Progenitor cell of endocrine pancreas (in vitro differentiated cells): ENCODE data around the gene PDE7B. TPM values are rescaled to one million over a fixed set of nuclear protein-coding genes. Genes with fewer than 3 reads are reported as not detected.

Source experiments
- DNase-seq: peaks from one replicate; pipeline ENCODE4 v3.0.0; 2021; ENCODE audit warnings: low spot score; ENCODE audit not compliant: unreplicated experiment
- H3K27ac Mint-ChIP-seq: 2 replicates; pipeline ENCODE4 v1.8.0; 2021; ENCODE audit warnings: mild to moderate bottlenecking, moderate library complexity, mixed read lengths
- H3K27me3 Mint-ChIP-seq: 2 replicates; pipeline ENCODE4 v1.8.0; 2021; ENCODE audit warnings: mixed read lengths
- H3K36me3 Mint-ChIP-seq: 2 replicates; pipeline ENCODE4 v1.8.0; 2022; ENCODE audit warnings: mixed read lengths; ENCODE audit not compliant: insufficient read depth
- H3K4me1 Mint-ChIP-seq: 2 replicates; pipeline ENCODE4 v1.8.0; 2021; ENCODE audit warnings: low read depth, mixed read lengths
- H3K4me3 Mint-ChIP-seq: 2 replicates; pipeline ENCODE4 v1.8.0; 2021; ENCODE audit warnings: low read depth, mild to moderate bottlenecking, moderate library complexity, mixed read lengths
- H3K9me3 Mint-ChIP-seq: 2 replicates; pipeline ENCODE4 v1.8.0; 2021; ENCODE audit warnings: low read depth, mixed read lengths
- CTCF ChIP-seq: fragments of 200-600 bp; sonication (generic); IDR thresholded peaks from one replicate; pipeline ENCODE4 v1.5.0; 2021; ENCODE audit warnings: antibody characterized with exemption, mild to moderate bottlenecking; ENCODE audit not compliant: unreplicated experiment
- total RNA-seq: library from RNA; stranded (reverse); gene quantifications from 2 replicates; pipeline ENCODE4 v1.2.1, GENCODE V29; 2021

PDE7B gene
- total RNA-seq, 1 donor from 2014 or later = 0.07 TPM

- Mint-ChIP-seq H3K4me3 (no peak overlapping the region), H3K27ac (no peak overlapping the region), H3K36me3 (no peaks in the 10 kb centered on the region), H3K4me1 (no peaks in the 10 kb centered on the region), H3K9me3 (peaks cover 6% of the 10 kb centered on the region), H3K27me3 (no peaks in the 10 kb centered on the region)
- no peak for TF ChIP-seq CTCF
- no peak for DNase-seq
These were observed 226.5 kb downstream of the PDE7B start for GRCh38 chr6:136077834-136078576.

GRCh38 chr6:136079701-136080565 is 228.4 kb downstream of the PDE7B start:
- DNase-seq = no peak
- H3K36me3 Mint-ChIP-seq = no peaks in the 10 kb centered on the region
- peaks cover 3% of the 10 kb centered on the region for H3K9me3 Mint-ChIP-seq
- H3K4me1 Mint-ChIP-seq = no peaks in the 10 kb centered on the region
- H3K4me3 Mint-ChIP-seq = no peak overlapping the region
- H3K27ac Mint-ChIP-seq = no peak overlapping the region
- no peaks in the 10 kb centered on the region for H3K27me3 Mint-ChIP-seq
- TF ChIP-seq CTCF = no peak

GRCh38 chr6:136083540-136083939 is 232.0 kb downstream of the PDE7B start:
- Mint-ChIP-seq H3K4me3 (no peak overlapping the region), H3K27ac (no peak overlapping the region), H3K27me3 (no peaks in the 10 kb centered on the region), H3K4me1 (no peaks in the 10 kb centered on the region), H3K9me3 (peaks cover 3% of the 10 kb centered on the region), H3K36me3 (no peaks in the 10 kb centered on the region)
- DNase-seq = no peak
- no peak for TF ChIP-seq CTCF

- no peak for TF ChIP-seq CTCF
- H3K9me3 Mint-ChIP-seq = peaks cover 3% of the 10 kb centered on the region
- DNase-seq = no peak
- no peaks in the 10 kb centered on the region for H3K4me1 Mint-ChIP-seq
- H3K27me3 Mint-ChIP-seq = no peaks in the 10 kb centered on the region
- no peaks in the 10 kb centered on the region for H3K36me3 Mint-ChIP-seq
- no peak overlapping the region for H3K27ac Mint-ChIP-seq
- no peak overlapping the region for H3K4me3 Mint-ChIP-seq
These were observed 232.9 kb downstream of the PDE7B start for GRCh38 chr6:136084403-136084802.

GRCh38 chr6:136085370-136086115 is 234.0 kb downstream of the PDE7B start:
- no peaks in the 10 kb centered on the region for H3K4me1 Mint-ChIP-seq
- H3K27me3 Mint-ChIP-seq = peaks cover under 1% of the 10 kb centered on the region
- no peak overlapping the region for H3K4me3 Mint-ChIP-seq
- peaks cover 3% of the 10 kb centered on the region for H3K9me3 Mint-ChIP-seq
- no peaks in the 10 kb centered on the region for H3K36me3 Mint-ChIP-seq
- H3K27ac Mint-ChIP-seq = no peak overlapping the region
- DNase-seq = no peak
- no peak for TF ChIP-seq CTCF
